IPS-18a (cell line): Measurements from ENCODE around the gene EIF2B2.

ENCODE experiments used
- H3K27ac ChIP-seq: one replicate; pipeline ENCODE4 v1.5.1; 2013; ENCODE audit warnings: low read length
- H3K27me3 ChIP-seq: one replicate; pipeline ENCODE4 v1.6.1; 2013; ENCODE audit warnings: mild to moderate bottlenecking, low read length; ENCODE audit not compliant: control insufficient read depth, insufficient read depth
- H3K36me3 ChIP-seq: one replicate; pipeline ENCODE4 v1.6.1; 2013; ENCODE audit warnings: low read depth, low read length; ENCODE audit not compliant: control insufficient read depth
- H3K4me1 ChIP-seq: one replicate; pipeline ENCODE4 v1.6.1; 2013; ENCODE audit warnings: low read depth, low read length; ENCODE audit not compliant: control insufficient read depth
- H3K4me3 ChIP-seq: one replicate; pipeline ENCODE4 v1.5.1; 2013; ENCODE audit warnings: low read length
- H3K9ac ChIP-seq: one replicate; pipeline ENCODE4 v1.6.1; 2013; ENCODE audit warnings: mild to moderate bottlenecking, low read length, moderate library complexity
- H3K9me3 ChIP-seq: one replicate; pipeline ENCODE4 v1.6.1; 2013; ENCODE audit warnings: low read depth, low read length; ENCODE audit not compliant: control insufficient read depth

The EIF2B2 gene

DNA sequence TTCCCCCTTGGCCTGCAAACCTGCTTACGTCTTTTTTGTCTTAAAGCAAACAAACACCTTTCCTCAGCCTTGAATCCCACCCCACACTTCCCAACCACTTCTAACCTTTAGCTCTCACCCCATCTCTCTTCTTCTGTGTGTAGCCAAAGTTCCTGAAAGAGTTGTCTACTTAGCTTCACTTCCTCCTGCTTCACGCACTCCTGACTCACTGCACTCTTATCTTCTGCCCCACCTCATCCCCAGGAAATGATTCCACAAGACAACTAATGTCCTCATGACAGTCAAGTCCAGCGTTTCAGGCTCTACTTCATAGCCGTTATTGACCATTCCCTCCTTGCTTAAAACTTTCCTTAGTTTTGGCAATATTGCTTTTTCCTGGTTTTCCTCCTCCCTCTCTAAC lies 22.4 kb downstream of the EIF2B2 start:
- no peaks in the 10 kb centered on the region for H3K27me3 ChIP-seq
- no peak overlapping the region for H3K27ac ChIP-seq
- H3K9me3 ChIP-seq, result no peaks in the 10 kb centered on the region
- H3K9ac ChIP-seq, result no peak overlapping the region
- H3K4me3 ChIP-seq, result no peak overlapping the region
- no peaks in the 10 kb centered on the region for H3K4me1 ChIP-seq
- H3K36me3 ChIP-seq, result peaks cover 23% of the 10 kb centered on the region

DNA sequence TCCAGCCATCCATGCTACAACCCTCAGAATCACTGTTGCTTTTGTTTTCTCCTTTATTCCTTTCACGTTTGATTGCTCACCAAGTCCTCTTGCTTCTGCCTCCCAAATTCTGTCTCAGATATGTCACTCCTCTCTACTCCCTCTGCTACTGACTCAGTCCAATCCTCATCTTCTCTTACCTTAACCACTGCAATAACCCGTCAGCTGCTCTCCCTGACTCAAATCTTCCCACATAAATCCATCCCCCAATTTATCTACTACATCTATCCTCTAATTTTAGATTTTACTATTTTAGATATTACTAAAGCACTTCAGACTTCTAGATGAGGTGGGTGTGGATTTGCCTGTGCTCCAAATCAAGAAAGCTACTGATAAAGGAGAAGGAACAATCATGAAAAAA lies 23.2 kb downstream of the EIF2B2 start:
- H3K4me3 ChIP-seq, result no peak overlapping the region
- no peak overlapping the region for H3K9ac ChIP-seq
- H3K9me3 ChIP-seq, result no peaks in the 10 kb centered on the region
- no peaks in the 10 kb centered on the region for H3K27me3 ChIP-seq
- H3K4me1 ChIP-seq, result no peaks in the 10 kb centered on the region
- H3K36me3 ChIP-seq, result peaks cover 28% of the 10 kb centered on the region
- no peak overlapping the region for H3K27ac ChIP-seq

DNA sequence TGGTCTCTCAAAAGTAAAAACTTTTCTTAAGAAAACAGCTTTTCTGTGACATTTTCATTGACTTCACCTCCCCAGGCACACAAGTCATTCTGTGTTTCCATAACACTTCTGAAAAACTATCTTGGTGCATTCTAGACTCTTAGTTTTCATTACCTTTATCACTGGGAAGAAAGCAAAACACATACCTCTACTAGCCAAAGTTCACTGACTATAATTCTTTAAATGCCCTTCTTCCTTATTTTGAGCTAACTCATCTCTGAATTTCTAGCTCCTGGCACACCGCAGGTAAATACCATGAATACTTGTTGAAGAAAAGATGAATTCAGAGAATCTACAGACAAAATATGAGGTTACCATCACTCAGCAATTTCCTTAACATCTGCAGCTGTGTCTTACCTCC lies 27.4 kb downstream of the EIF2B2 start:
- H3K27me3 ChIP-seq, result no peaks in the 10 kb centered on the region
- no peaks in the 10 kb centered on the region for H3K4me1 ChIP-seq
- no peak overlapping the region for H3K9ac ChIP-seq
- H3K4me3 ChIP-seq, result no peak overlapping the region
- H3K27ac ChIP-seq, result no peak overlapping the region
- H3K9me3 ChIP-seq, result no peaks in the 10 kb centered on the region
- H3K36me3 ChIP-seq, result peaks cover 29% of the 10 kb centered on the region

DNA sequence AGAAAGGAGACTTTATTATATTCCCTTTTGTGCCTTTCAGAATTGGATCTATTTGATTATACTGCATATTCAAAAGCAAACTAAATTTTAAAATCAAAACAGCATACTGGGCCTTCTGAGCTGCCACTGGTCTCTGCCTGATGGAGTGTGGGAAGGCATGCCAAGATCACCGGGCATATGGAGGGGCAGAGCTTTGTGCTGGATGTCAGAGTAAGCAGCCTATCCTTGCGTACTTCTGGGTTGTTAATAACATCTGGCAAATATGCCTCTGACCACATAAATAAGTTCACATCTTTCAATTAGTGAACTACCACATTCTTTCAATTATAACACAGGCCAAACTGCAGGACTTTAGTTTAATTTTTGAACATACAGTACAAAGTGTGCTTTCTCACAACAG lies 30.2 kb downstream of the EIF2B2 start:
- Histone ChIP-seq H3K27ac (no peak overlapping the region), H3K4me3 (no peak overlapping the region), H3K4me1 (no peaks in the 10 kb centered on the region), H3K27me3 (no peaks in the 10 kb centered on the region), H3K36me3 (peaks cover 22% of the 10 kb centered on the region), H3K9me3 (no peaks in the 10 kb centered on the region), H3K9ac (no peak overlapping the region)

DNA sequence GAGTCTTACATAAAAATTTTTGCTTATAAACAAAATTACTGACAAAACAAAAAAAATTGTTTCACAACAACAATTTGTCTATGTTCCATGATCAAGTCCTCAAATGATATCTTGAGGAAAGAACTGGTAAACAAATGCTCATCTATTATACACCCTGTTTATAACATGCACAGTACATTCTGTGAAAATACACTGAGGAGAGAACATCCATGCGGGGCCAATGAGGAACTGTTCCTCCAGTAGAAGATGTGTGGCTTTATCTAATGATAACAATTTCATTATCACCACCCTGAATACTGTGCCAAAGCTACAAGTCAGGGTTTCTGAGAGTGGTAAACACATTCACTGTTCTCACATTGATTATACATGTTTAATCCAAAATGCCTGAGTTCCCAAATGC lies 37.8 kb downstream of the EIF2B2 start:
- no peak overlapping the region for H3K9ac ChIP-seq
- no peaks in the 10 kb centered on the region for H3K27me3 ChIP-seq
- H3K27ac ChIP-seq, result no peak overlapping the region
- H3K9me3 ChIP-seq, result no peaks in the 10 kb centered on the region
- H3K4me1 ChIP-seq, result no peaks in the 10 kb centered on the region
- peaks cover 7% of the 10 kb centered on the region for H3K36me3 ChIP-seq
- H3K4me3 ChIP-seq, result no peak overlapping the region

DNA sequence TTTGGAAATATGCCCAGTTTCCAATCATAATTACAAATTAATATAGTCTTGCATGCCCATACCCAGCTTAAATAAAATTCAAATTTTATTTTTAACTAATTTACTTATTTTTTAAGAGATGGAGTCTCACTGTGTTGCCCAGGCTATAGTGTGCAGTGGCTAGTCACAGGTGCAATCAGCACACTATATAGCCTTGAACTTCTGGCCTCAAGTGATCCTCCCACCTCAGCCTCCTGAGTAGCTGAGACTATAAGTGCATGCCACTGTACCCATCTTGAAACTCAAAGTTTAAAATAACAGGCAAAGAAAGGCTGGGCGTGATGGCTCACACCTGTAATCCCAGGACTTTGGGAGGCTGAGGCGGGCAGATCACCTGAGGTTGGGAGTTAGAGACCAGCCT lies 38.2 kb downstream of the EIF2B2 start:
- Histone ChIP-seq H3K4me1 (no peaks in the 10 kb centered on the region), H3K27me3 (no peaks in the 10 kb centered on the region), H3K4me3 (no peak overlapping the region), H3K27ac (no peak overlapping the region), H3K36me3 (peaks cover 7% of the 10 kb centered on the region), H3K9me3 (no peaks in the 10 kb centered on the region), H3K9ac (no peak overlapping the region)

DNA sequence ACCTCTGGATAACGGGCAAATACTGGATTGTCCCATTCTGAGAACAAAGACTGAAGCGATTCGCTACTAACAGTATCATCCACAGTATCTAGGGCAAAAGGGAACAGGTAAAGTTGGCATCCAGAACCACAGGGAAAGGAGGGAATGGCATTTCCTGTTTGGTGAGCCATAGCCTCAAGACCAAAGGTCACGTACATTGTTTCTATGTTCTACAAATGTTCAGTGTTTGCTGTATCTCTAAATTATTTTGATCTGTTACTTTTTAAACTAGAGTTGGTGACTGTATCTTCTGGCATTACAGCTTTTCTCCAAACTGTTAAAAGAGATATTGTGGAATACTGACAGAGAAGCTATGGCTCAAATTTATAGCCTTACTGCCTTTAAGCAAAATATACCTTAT lies 38.9 kb downstream of the EIF2B2 start:
- H3K27ac ChIP-seq, result no peak overlapping the region
- no peaks in the 10 kb centered on the region for H3K4me1 ChIP-seq
- H3K9me3 ChIP-seq, result no peaks in the 10 kb centered on the region
- no peaks in the 10 kb centered on the region for H3K27me3 ChIP-seq
- H3K36me3 ChIP-seq, result peaks cover 7% of the 10 kb centered on the region
- H3K4me3 ChIP-seq, result no peak overlapping the region
- H3K9ac ChIP-seq, result no peak overlapping the region

DNA sequence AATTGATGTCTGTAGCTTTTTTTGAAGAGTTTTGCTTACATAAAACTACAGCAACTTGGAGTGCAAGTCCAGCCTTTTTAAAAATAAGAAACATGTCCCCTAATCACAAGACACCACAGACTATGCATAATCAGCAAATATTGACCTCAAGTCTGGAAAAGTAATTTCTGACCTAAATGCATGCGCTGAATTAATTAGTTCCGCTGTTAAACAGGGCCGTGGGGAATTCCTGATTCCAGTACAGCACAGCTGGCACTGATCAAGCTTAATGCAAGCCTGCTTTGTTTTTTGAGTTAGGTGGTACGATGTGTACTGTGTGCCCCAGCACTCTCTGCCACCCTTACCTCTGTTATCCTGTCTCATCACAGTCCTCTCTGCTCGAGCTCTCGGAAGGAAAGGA lies 39.3 kb downstream of the EIF2B2 start:
- H3K9ac ChIP-seq, result no peak overlapping the region
- no peak overlapping the region for H3K4me3 ChIP-seq
- no peak overlapping the region for H3K27ac ChIP-seq

DNA sequence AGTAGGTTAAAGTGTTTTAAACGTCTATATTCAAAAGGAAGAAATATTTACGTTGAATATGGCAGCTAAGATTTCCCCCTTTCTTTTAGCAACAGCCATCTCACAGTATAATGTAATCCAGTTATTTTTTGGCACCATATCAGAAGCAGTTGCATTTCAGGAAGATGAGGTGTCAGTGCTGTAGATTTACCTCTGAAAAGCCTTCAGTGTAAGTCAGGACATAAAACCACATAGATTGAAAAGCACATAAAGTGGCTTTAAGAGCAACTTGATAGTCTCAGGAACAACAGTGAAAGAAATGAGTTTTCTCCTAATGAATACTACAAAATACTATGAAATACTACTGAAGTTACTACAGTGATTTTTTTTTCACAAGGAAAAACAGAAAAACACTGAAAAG lies 41.6 kb downstream of the EIF2B2 start:
- no peaks in the 10 kb centered on the region for H3K27me3 ChIP-seq
- no peak overlapping the region for H3K9ac ChIP-seq
- no peaks in the 10 kb centered on the region for H3K9me3 ChIP-seq
- H3K36me3 ChIP-seq, result peaks cover 7% of the 10 kb centered on the region
- no peaks in the 10 kb centered on the region for H3K4me1 ChIP-seq
- no peak overlapping the region for H3K4me3 ChIP-seq
- H3K27ac ChIP-seq, result no peak overlapping the region

More for the DNA sequence above, 39.3 kb downstream of the EIF2B2 start:
- peaks cover 7% of the 10 kb centered on the region for H3K36me3 ChIP-seq
- no peaks in the 10 kb centered on the region for H3K4me1 ChIP-seq
- H3K27me3 ChIP-seq, result no peaks in the 10 kb centered on the region
- H3K9me3 ChIP-seq, result no peaks in the 10 kb centered on the region

DNA sequence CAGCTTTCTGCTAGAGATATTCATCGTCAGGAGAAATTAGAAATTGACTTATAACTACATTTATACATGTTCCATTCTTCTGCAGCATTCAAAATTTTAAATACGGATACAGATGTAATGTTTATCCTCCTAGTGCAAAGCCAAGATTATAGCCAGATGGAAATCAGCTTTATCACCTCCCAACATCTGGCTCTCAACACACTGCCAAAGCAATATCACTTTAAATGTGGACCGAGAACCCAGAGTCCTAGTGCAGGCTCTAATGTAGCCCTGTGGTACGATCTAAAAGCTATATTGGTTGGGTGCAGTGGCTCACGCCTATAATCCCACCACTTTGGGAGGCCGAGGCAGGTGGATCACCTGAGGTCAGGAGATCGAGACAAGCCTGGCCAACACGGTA lies 42.0 kb downstream of the EIF2B2 start:
- H3K36me3 ChIP-seq, result peaks cover 7% of the 10 kb centered on the region
- H3K9me3 ChIP-seq, result no peaks in the 10 kb centered on the region
- H3K27ac ChIP-seq, result no peak overlapping the region
- no peaks in the 10 kb centered on the region for H3K27me3 ChIP-seq
- no peak overlapping the region for H3K9ac ChIP-seq
- H3K4me3 ChIP-seq, result no peak overlapping the region
- H3K4me1 ChIP-seq, result no peaks in the 10 kb centered on the region

DNA sequence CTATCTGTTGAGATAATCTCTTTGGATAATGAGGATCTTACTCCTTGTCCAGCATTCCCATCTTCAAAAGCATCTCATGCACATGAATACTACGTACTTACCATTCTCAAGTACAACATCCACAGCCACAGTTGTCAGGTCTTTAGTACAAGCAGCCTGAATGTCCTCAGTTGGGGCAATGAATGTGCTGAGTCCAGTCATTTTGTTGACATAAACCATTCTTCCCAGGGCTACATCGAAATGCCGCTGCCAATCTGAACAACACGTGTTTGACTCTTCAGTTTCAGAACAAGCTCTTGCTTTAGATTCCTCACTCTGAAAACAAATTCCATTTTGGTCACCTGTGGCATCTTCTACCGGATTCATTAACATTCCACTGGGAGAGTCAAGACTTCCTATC lies 43.6 kb downstream of the EIF2B2 start:
- H3K36me3 ChIP-seq, result peaks cover 7% of the 10 kb centered on the region
- H3K4me1 ChIP-seq, result no peaks in the 10 kb centered on the region
- no peak overlapping the region for H3K9ac ChIP-seq
- no peaks in the 10 kb centered on the region for H3K27me3 ChIP-seq
- no peak overlapping the region for H3K4me3 ChIP-seq
- H3K27ac ChIP-seq, result no peak overlapping the region
- no peaks in the 10 kb centered on the region for H3K9me3 ChIP-seq

DNA sequence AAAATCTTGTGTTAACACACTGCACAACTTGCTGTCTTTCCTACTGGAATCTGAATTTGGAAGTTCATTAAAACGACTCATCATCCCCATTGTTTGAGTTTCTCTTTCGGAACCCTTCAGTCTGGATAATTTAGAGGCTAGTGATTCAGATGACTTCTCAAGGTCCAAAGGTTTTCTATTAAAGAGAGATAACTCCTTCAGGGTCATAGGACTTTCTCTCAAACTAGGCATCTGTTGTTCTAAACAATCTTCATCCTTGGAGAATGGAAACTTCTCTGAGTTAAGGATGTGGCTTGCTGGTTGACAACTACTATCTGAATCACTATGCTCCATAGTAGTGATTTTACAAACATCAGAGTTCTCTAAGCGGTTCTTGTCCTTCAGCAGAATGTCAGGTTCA lies 44.2 kb downstream of the EIF2B2 start:
- no peak overlapping the region for H3K9ac ChIP-seq
- H3K4me1 ChIP-seq, result no peaks in the 10 kb centered on the region
- H3K36me3 ChIP-seq, result peaks cover 3% of the 10 kb centered on the region
- H3K9me3 ChIP-seq, result no peaks in the 10 kb centered on the region
- no peak overlapping the region for H3K27ac ChIP-seq
- no peak overlapping the region for H3K4me3 ChIP-seq
- no peaks in the 10 kb centered on the region for H3K27me3 ChIP-seq
